CD8-positive, alpha-beta memory T cell (primary cell): ENCODE results near the gene FAM32A. TPM values are rescaled to one million over a fixed set of nuclear protein-coding genes. Genes with fewer than 3 reads are reported as not detected.
A peak's percentile ranks its signal among the peaks of the same experiment; 100 is the strongest.

Experiments used
- CTCF ChIA-PET: fragments of 350-600 bp; sonication (Branson Sonifier 250); formaldehyde crosslinking; loops from one replicate; lab custom pipeline; 2021; ENCODE audit warnings: antibody characterized with exemption; lab: Charles Lee
- POLR2A ChIA-PET: fragments of 350-600 bp; sonication (Branson Sonifier 250); formaldehyde crosslinking; loops from one replicate; lab custom pipeline; 2021; ENCODE audit warnings: antibody characterized with exemption; lab: Charles Lee
- DNase-seq, 5 donors: peaks; one replicate each; pipeline versions ENCODE4 v3.0.0 to v3.0.0-alpha.2; 2020 to 2022; ENCODE audit warnings: mixed read lengths in 1 of 5
- H3K27ac ChIP-seq: one replicate; pipeline ENCODE4 v1.7.0; 2013; ENCODE audit warnings: low read depth, mild to moderate bottlenecking, low read length, moderate library complexity
- H3K27me3 ChIP-seq: 2 replicates; pipeline ENCODE4 v1.7.0; 2013; ENCODE audit warnings: low read length, mild to moderate bottlenecking; ENCODE audit not compliant: insufficient read depth, poor library complexity, severe bottlenecking
- H3K36me3 ChIP-seq: 2 replicates; pipeline ENCODE4 v1.7.0; 2013; ENCODE audit warnings: mild to moderate bottlenecking, low read length, moderate library complexity; ENCODE audit not compliant: insufficient read depth
- H3K4me1 ChIP-seq: 2 replicates; pipeline ENCODE4 v1.7.0; 2013; ENCODE audit warnings: mild to moderate bottlenecking, low read length, moderate library complexity; ENCODE audit not compliant: insufficient read depth
- H3K4me3 ChIP-seq: 2 replicates; pipeline ENCODE4 v1.7.0; 2013; ENCODE audit warnings: mild to moderate bottlenecking, low read length
- H3K9me3 ChIP-seq: 2 replicates; pipeline ENCODE4 v1.7.0; 2013; ENCODE audit warnings: mild to moderate bottlenecking, low read length
- H3K27ac Mint-ChIP-seq, 8 donors: one replicate each; pipeline ENCODE4 v1.8.0; 2020 to 2021; ENCODE audit warnings: mixed read lengths in 8 of 8, mild to moderate bottlenecking in 6 of 8, inconsistent platforms in 3 of 8, moderate library complexity in 3 of 8
- H3K27me3 Mint-ChIP-seq, 2 donors: one replicate each; pipeline ENCODE4 v1.8.0; 2020 to 2021; ENCODE audit warnings: mixed read lengths in 2 of 2, mild to moderate bottlenecking in 1 of 2, moderate library complexity in 1 of 2
- H3K36me3 Mint-ChIP-seq, 3 donors: one replicate each; pipeline ENCODE4 v1.8.0; 2020 to 2021; ENCODE audit warnings: mixed read lengths in 3 of 3, inconsistent platforms in 1 of 3, mild to moderate bottlenecking in 1 of 3
- H3K4me1 Mint-ChIP-seq, 3 donors: one replicate each; pipeline ENCODE4 v1.8.0; 2020 to 2021; ENCODE audit warnings: mixed read lengths in 3 of 3, inconsistent platforms in 1 of 3, mild to moderate bottlenecking in 1 of 3
- H3K4me3 Mint-ChIP-seq, 7 donors: one replicate each; pipeline ENCODE4 v1.8.0; 2020 to 2021; ENCODE audit warnings: mixed read lengths in 7 of 7, mild to moderate bottlenecking in 6 of 7, moderate library complexity in 4 of 7, inconsistent platforms in 2 of 7
- H3K9me3 Mint-ChIP-seq, 5 donors: one replicate each; pipeline ENCODE4 v1.8.0; 2020 to 2022; ENCODE audit warnings: mixed read lengths in 5 of 5, mild to moderate bottlenecking in 3 of 5, moderate library complexity in 2 of 5, inconsistent platforms in 1 of 5
- polyA plus RNA-seq: library from polyadenylated mRNA; unstranded; fragments of 300-500 nt; fragmentation: Illumina TruSeq; gene quantifications from one replicate; pipeline ENCODE4 v1.2.3, GENCODE V29; 2021
- total RNA-seq, 2 experiments: library from RNA; stranded (reverse); gene quantifications; one replicate each; pipeline ENCODE4 v1.2.3, GENCODE V29; 2021

The FAM32A gene
- total and polyA plus RNA-seq, 3 experiments from 2014 or later = 62.4 to 127 (median 68.3) TPM

GRCh38 chr19:16227837-16228636, 42.8 kb downstream of the FAM32A start:
- H3K9me3 Mint-ChIP-seq = no peaks in the 10 kb centered on the region
- ChIA-PET CTCF (interaction anchor here (0.8 to 1.6 kb wide), 2 partner anchors 9 to 20 kb away, joined by 3 read pairs; no protein-coding TSS in a partner anchor), POLR2A (no interaction called here)
- Histone ChIP-seq H3K9me3 (no peaks in the 10 kb centered on the region), H3K27me3 (no peaks in the 10 kb centered on the region), H3K27ac (no peak overlapping the region), H3K4me3 (no peak overlapping the region), H3K36me3 (peaks cover 26% of the 10 kb centered on the region), H3K4me1 (no peaks in the 10 kb centered on the region)
- no peak for DNase-seq
- H3K4me3 Mint-ChIP-seq = no peak overlapping the region
- peak overlapping the region in 2 of 8 donors; percentile 50 to 88 for H3K27ac Mint-ChIP-seq
- peaks cover 3 to 90% (median 9%) of the 10 kb centered on the region in 3 donors for H3K36me3 Mint-ChIP-seq
- H3K4me1 Mint-ChIP-seq = peaks cover 0 to 2% (median 0%) of the 10 kb centered on the region in 3 donors
- H3K27me3 Mint-ChIP-seq = no peaks in the 10 kb centered on the region

GRCh38 chr19:16228637-16229321, 43.6 kb downstream of the FAM32A start:
- DNase-seq = no peak
- no peak overlapping the region for H3K4me3 ChIP-seq
- ChIA-PET CTCF (no interaction called here), POLR2A (no interaction called here)
- no peak overlapping the region for H3K27ac ChIP-seq
- no peak overlapping the region for H3K27ac Mint-ChIP-seq
- no peaks in the 10 kb centered on the region for H3K4me1 ChIP-seq
- H3K4me3 Mint-ChIP-seq = no peak overlapping the region
- H3K9me3 Mint-ChIP-seq = no peaks in the 10 kb centered on the region
- H3K27me3 ChIP-seq = no peaks in the 10 kb centered on the region
- H3K4me1 Mint-ChIP-seq = peaks cover 0 to 2% (median 0%) of the 10 kb centered on the region in 3 donors
- no peaks in the 10 kb centered on the region for H3K9me3 ChIP-seq
- no peaks in the 10 kb centered on the region for H3K27me3 Mint-ChIP-seq
- peaks cover 22% of the 10 kb centered on the region for H3K36me3 ChIP-seq
- H3K36me3 Mint-ChIP-seq = peaks cover 0 to 90% (median 9%) of the 10 kb centered on the region in 3 donors

- Histone ChIP-seq H3K9me3 (no peaks in the 10 kb centered on the region), H3K27ac (no peak overlapping the region), H3K27me3 (no peaks in the 10 kb centered on the region), H3K4me3 (no peak overlapping the region), H3K4me1 (no peaks in the 10 kb centered on the region), H3K36me3 (peaks cover 17% of the 10 kb centered on the region)
- H3K9me3 Mint-ChIP-seq = no peaks in the 10 kb centered on the region
- H3K27ac Mint-ChIP-seq = peak overlapping the region in 2 of 8 donors; percentile 15 to 68
- no peaks in the 10 kb centered on the region for H3K27me3 Mint-ChIP-seq
- ChIA-PET POLR2A (no interaction called here), CTCF (no interaction called here)
- peaks cover 0 to 89% (median 9%) of the 10 kb centered on the region in 3 donors for H3K36me3 Mint-ChIP-seq
- DNase-seq = no peak
- peaks cover 0 to 2% (median 0%) of the 10 kb centered on the region in 3 donors for H3K4me1 Mint-ChIP-seq
- H3K4me3 Mint-ChIP-seq = no peak overlapping the region
These were observed 44.1 kb downstream of the FAM32A start for GRCh38 chr19:16229322-16229641.

GRCh38 chr19:16232127-16232526, 46.9 kb downstream of the FAM32A start:
- Mint-ChIP-seq H3K9me3 (no peaks in the 10 kb centered on the region), H3K27ac (peak overlapping the region in 3 of 8 donors; percentile 43 to 54 (median 47)), H3K4me3 (no peak overlapping the region), H3K4me1 (peaks cover 3 to 10% (median 8%) of the 10 kb centered on the region in 3 donors), H3K36me3 (peaks cover 8 to 90% (median 13%) of the 10 kb centered on the region in 3 donors), H3K27me3 (peaks cover 0 to 2% of the 10 kb centered on the region in 2 donors)
- Histone ChIP-seq H3K27ac (no peak overlapping the region), H3K9me3 (no peaks in the 10 kb centered on the region), H3K27me3 (no peaks in the 10 kb centered on the region), H3K36me3 (peaks cover 15% of the 10 kb centered on the region), H3K4me3 (no peak overlapping the region), H3K4me1 (no peaks in the 10 kb centered on the region)
- ChIA-PET POLR2A (no interaction called here), CTCF (no interaction called here)
- DNase-seq = no peak

GRCh38 chr19:16232568-16232967, 47.4 kb downstream of the FAM32A start:
- H3K27ac Mint-ChIP-seq = peak overlapping the region in 3 of 8 donors; percentile 10 to 47 (median 43)
- H3K4me1 ChIP-seq = no peaks in the 10 kb centered on the region
- no peaks in the 10 kb centered on the region for H3K27me3 ChIP-seq
- peaks cover 0 to 2% of the 10 kb centered on the region in 2 donors for H3K27me3 Mint-ChIP-seq
- peaks cover 15% of the 10 kb centered on the region for H3K36me3 ChIP-seq
- ChIA-PET CTCF (no interaction called here), POLR2A (no interaction called here)
- H3K4me1 Mint-ChIP-seq = peaks cover 3 to 10% (median 8%) of the 10 kb centered on the region in 3 donors
- H3K27ac ChIP-seq = no peak overlapping the region
- no peaks in the 10 kb centered on the region for H3K9me3 Mint-ChIP-seq
- DNase-seq = peak in 1 of 5 donors; percentile 24
- no peak overlapping the region for H3K4me3 ChIP-seq
- H3K9me3 ChIP-seq = no peaks in the 10 kb centered on the region
- no peak overlapping the region for H3K4me3 Mint-ChIP-seq
- peaks cover 8 to 85% (median 13%) of the 10 kb centered on the region in 3 donors for H3K36me3 Mint-ChIP-seq

DNA sequence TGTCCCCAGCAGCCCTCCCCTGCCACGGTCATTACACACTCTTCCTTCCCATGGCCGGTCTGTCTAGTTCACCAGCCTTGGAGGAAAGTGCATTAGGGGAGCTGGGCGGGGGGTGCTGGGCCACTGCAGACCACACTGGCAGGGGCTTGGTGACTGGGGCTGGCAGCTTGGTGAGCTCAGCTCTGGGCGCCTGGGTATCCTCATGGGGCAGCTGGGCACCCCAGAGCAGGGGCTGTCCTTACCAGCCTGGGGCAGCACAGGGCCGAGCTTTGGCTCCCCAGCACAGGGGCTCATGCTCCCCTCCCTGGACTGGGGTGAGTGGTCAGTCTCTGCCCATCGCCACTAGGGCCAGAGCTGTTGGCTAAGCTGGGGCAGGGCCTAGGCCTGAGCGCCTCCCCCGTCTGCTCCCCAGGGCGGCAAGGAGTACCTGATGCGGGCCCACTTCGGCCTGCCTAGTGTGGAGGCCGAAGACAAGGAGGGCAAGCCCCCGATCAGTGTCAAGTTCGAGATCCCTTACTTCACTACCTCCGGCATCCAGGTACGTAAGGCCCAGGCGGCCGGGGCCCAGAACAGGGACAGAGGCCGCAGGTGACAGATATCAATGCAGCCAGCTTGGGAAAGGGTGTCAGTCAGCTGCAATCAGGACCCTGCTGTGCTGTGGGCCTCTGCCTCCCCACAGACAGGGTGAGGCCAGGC, 48.0 kb downstream of the FAM32A start:
- Histone ChIP-seq H3K27me3 (no peaks in the 10 kb centered on the region), H3K9me3 (no peaks in the 10 kb centered on the region), H3K36me3 (peaks cover 15% of the 10 kb centered on the region), H3K4me3 (no peak overlapping the region), H3K4me1 (peaks cover 5% of the 10 kb centered on the region), H3K27ac (no peak overlapping the region)
- H3K27me3 Mint-ChIP-seq = peaks cover 0 to 2% of the 10 kb centered on the region in 2 donors
- ChIA-PET CTCF (no interaction called here), POLR2A (no interaction called here)
- H3K4me1 Mint-ChIP-seq = peaks cover 7 to 14% (median 12%) of the 10 kb centered on the region in 3 donors
- H3K36me3 Mint-ChIP-seq = peaks cover 8 to 80% (median 13%) of the 10 kb centered on the region in 3 donors
- H3K4me3 Mint-ChIP-seq = no peak overlapping the region
- H3K27ac Mint-ChIP-seq = peak overlapping the region in 2 of 8 donors; percentile 29 to 35
- no peaks in the 10 kb centered on the region for H3K9me3 Mint-ChIP-seq
- no peak for DNase-seq

- POLR2A ChIA-PET = no interaction called here
- Histone ChIP-seq H3K27ac (no peak overlapping the region), H3K9me3 (no peaks in the 10 kb centered on the region), H3K36me3 (peaks cover 15% of the 10 kb centered on the region), H3K27me3 (no peaks in the 10 kb centered on the region), H3K4me3 (no peak overlapping the region), H3K4me1 (peaks cover 5% of the 10 kb centered on the region)
- peaks cover 12 to 19% (median 16%) of the 10 kb centered on the region in 3 donors for H3K4me1 Mint-ChIP-seq
- DNase-seq = peak in 1 of 5 donors; percentile 22
- H3K36me3 Mint-ChIP-seq = peaks cover 8 to 73% (median 13%) of the 10 kb centered on the region in 3 donors
- peak overlapping the region in 1 of 8 donors; percentile 87 for H3K27ac Mint-ChIP-seq
- H3K4me3 Mint-ChIP-seq = no peak overlapping the region
- CTCF ChIA-PET = no interaction called here
- no peaks in the 10 kb centered on the region for H3K9me3 Mint-ChIP-seq
- peaks cover 0 to 2% of the 10 kb centered on the region in 2 donors for H3K27me3 Mint-ChIP-seq
These were observed 48.8 kb downstream of the FAM32A start for GRCh38 chr19:16233836-16234551.
